Type B pancreatic cell (in vitro differentiated cells): ENCODE results near the gene TENM4. TPM values are rescaled to one million over a fixed set of nuclear protein-coding genes. Genes with fewer than 3 reads are reported as not detected.

Experiments
- DNase-seq: peaks from one replicate; pipeline ENCODE4 v3.0.0; 2021; ENCODE audit warnings: mixed read lengths; ENCODE audit not compliant: unreplicated experiment; ENCODE audit errors: extremely low spot score
- H3K27ac Mint-ChIP-seq: 2 replicates; pipeline ENCODE4 v1.8.0; 2021; ENCODE audit warnings: mild to moderate bottlenecking, mixed read lengths
- H3K27me3 Mint-ChIP-seq: 2 replicates; pipeline ENCODE4 v1.8.0; 2021; ENCODE audit warnings: mixed read lengths
- H3K36me3 Mint-ChIP-seq: 2 replicates; pipeline ENCODE4 v1.8.0; 2021; ENCODE audit warnings: mixed read lengths
- H3K4me1 Mint-ChIP-seq: one replicate; pipeline ENCODE4 v1.8.0; 2021; ENCODE audit warnings: mixed read lengths; ENCODE audit not compliant: unreplicated experiment
- H3K4me3 Mint-ChIP-seq: 2 replicates; pipeline ENCODE4 v1.8.0; 2021; ENCODE audit warnings: mild to moderate bottlenecking, mixed read lengths
- H3K9me3 Mint-ChIP-seq: 2 replicates; pipeline ENCODE4 v1.8.0; 2021; ENCODE audit warnings: mixed read lengths
- total RNA-seq: library from RNA; stranded (reverse); gene quantifications from 2 replicates; pipeline ENCODE4 v1.2.1, GENCODE V29; 2021; ENCODE audit warnings: low replicate concordance
- TF ChIP-seq, protein P1 (sequence below): fragments of 200-600 bp; sonication (generic); conservative IDR thresholded peaks from 2 replicates; pipeline ENCODE4 v1.5.0; 2021; ENCODE audit warnings: antibody characterized with exemption, mild to moderate bottlenecking

TENM4 gene
- total RNA-seq, 1 donor from 2014 or later: 156 TPM

DNA sequence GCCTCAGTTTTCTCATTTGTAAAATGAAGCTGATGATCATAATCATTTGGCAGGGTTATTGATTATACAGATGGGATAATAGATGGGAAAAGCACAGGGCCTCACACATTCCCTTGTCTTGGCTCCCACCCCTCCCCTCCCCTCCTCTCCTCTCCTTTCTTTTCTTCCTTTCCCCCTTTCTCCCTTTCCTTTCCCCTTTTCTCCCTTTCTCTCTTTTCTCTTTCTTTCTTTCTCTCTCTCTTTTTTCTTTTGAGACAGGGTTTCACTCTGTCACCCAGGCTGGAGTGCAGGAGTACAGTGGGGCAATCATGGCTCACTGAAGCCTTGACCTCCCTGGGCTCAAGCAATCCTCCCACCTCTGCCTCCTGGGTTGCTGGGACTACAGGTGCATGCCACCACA is 705.1 kb downstream of the TENM4 start:
- Mint-ChIP-seq H3K4me1 (peaks cover 9% of the 10 kb centered on the region), H3K27ac (no peak overlapping the region), H3K4me3 (no peak overlapping the region), H3K9me3 (no peaks in the 10 kb centered on the region), H3K27me3 (no peaks in the 10 kb centered on the region), H3K36me3 (peaks cover 22% of the 10 kb centered on the region)
- TF ChIP-seq, protein P1, sequence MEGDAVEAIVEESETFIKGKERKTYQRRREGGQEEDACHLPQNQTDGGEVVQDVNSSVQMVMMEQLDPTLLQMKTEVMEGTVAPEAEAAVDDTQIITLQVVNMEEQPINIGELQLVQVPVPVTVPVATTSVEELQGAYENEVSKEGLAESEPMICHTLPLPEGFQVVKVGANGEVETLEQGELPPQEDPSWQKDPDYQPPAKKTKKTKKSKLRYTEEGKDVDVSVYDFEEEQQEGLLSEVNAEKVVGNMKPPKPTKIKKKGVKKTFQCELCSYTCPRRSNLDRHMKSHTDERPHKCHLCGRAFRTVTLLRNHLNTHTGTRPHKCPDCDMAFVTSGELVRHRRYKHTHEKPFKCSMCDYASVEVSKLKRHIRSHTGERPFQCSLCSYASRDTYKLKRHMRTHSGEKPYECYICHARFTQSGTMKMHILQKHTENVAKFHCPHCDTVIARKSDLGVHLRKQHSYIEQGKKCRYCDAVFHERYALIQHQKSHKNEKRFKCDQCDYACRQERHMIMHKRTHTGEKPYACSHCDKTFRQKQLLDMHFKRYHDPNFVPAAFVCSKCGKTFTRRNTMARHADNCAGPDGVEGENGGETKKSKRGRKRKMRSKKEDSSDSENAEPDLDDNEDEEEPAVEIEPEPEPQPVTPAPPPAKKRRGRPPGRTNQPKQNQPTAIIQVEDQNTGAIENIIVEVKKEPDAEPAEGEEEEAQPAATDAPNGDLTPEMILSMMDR: no peak
- DNase-seq: no peak

- no peak overlapping the region for H3K4me3 Mint-ChIP-seq
- H3K9me3 Mint-ChIP-seq: no peaks in the 10 kb centered on the region
- DNase-seq: no peak
- H3K36me3 Mint-ChIP-seq: peaks cover 14% of the 10 kb centered on the region
- no peak overlapping the region for H3K27ac Mint-ChIP-seq
- peaks cover 7% of the 10 kb centered on the region for H3K4me1 Mint-ChIP-seq
- TF ChIP-seq, protein P1: no peak
- H3K27me3 Mint-ChIP-seq: no peaks in the 10 kb centered on the region
Measured at GRCh38 chr11:78733031-78733430, 707.8 kb downstream of the TENM4 start.

DNA sequence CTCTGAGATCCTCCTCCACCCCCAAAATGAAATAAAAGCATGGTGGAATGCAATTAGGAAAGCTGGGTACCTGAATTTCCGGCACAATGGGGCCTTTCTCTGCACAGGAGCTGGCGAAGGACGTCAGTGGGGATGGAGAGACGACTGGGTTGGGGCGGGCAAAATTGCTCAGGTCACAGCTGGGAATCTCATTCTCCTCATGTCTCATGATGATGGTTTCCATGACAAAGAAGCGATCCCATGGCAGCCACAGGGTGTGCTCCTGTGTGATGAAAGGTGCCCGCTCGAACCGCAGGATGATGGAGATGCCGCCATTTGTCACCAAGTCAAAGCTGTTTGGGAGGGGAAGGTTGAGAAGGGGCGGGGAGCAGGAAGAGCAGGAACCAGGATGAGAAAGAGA is 708.6 kb downstream of the TENM4 start:
- H3K4me1 Mint-ChIP-seq: peaks cover 7% of the 10 kb centered on the region
- H3K9me3 Mint-ChIP-seq: no peaks in the 10 kb centered on the region
- H3K4me3 Mint-ChIP-seq: no peak overlapping the region
- no peak for DNase-seq
- H3K27me3 Mint-ChIP-seq: no peaks in the 10 kb centered on the region
- H3K36me3 Mint-ChIP-seq: peaks cover 14% of the 10 kb centered on the region
- no peak overlapping the region for H3K27ac Mint-ChIP-seq
- TF ChIP-seq, protein P1: no peak

DNA sequence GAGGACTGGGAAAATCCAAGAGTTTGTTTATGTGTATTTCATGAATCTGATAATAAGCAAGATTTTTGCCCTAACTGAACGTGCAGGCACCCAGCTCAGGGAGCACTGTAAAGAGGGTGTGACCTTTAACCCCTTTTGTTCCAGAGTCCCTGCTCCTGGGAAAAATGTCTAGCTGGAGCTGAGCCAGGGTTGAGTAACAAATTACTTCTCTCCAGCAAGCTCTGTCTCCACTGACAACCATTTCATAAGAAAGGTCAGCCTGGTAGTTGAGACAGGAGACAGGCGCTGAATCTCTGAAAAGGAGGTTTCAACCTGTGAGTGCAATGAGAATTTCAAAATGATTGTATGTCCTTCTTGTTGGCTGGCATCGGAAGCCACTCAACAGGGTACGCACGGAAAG is 709.8 kb downstream of the TENM4 start:
- peaks cover 11% of the 10 kb centered on the region for H3K36me3 Mint-ChIP-seq
- no peak for DNase-seq
- TF ChIP-seq, protein P1: no peak
- H3K27me3 Mint-ChIP-seq: no peaks in the 10 kb centered on the region
- H3K9me3 Mint-ChIP-seq: no peaks in the 10 kb centered on the region
- H3K4me1 Mint-ChIP-seq: peaks cover 7% of the 10 kb centered on the region
- H3K27ac Mint-ChIP-seq: no peak overlapping the region
- H3K4me3 Mint-ChIP-seq: no peak overlapping the region

GRCh38 chr11:78730267-78730824 is 710.5 kb downstream of the TENM4 start:
- H3K27me3 Mint-ChIP-seq: no peaks in the 10 kb centered on the region
- H3K9me3 Mint-ChIP-seq: no peaks in the 10 kb centered on the region
- peaks cover 11% of the 10 kb centered on the region for H3K36me3 Mint-ChIP-seq
- no peak for DNase-seq
- no peak overlapping the region for H3K27ac Mint-ChIP-seq
- TF ChIP-seq, protein P1: no peak
- H3K4me3 Mint-ChIP-seq: no peak overlapping the region
- peaks cover 7% of the 10 kb centered on the region for H3K4me1 Mint-ChIP-seq

GRCh38 chr11:78727816-78728215 is 713.0 kb downstream of the TENM4 start:
- no peak overlapping the region for H3K27ac Mint-ChIP-seq
- peaks cover 7% of the 10 kb centered on the region for H3K4me1 Mint-ChIP-seq
- H3K9me3 Mint-ChIP-seq: no peaks in the 10 kb centered on the region
- H3K4me3 Mint-ChIP-seq: no peak overlapping the region
- no peak for DNase-seq
- peaks cover 12% of the 10 kb centered on the region for H3K36me3 Mint-ChIP-seq
- H3K27me3 Mint-ChIP-seq: no peaks in the 10 kb centered on the region
- TF ChIP-seq, protein P1: no peak
